GM21529 (cell line): ENCODE data around the gene MPC1.
"Not testable (repeated sequence)": the region's sequence is repeated elsewhere in the genome, so short reads cannot be mapped to it uniquely, and the experiment has no call there.

ENCODE experiments used
- ATAC-seq: cut with Tn5 transposase; IDR thresholded peaks from one replicate; pipeline ENCODE4 v1.9.1; 2021; ENCODE audit not compliant: unreplicated experiment

Gene MPC1

GRCh38 chr6:166382500-166382932 is 224 bp downstream of the MPC1 start:
- ATAC-seq, result peak; percentile 7

- ATAC-seq, result peak; percentile 54
These were observed 824 bp downstream of the MPC1 start for GRCh38 chr6:166381733-166382499.

GRCh38 chr6:166381381-166381732 is 1.4 kb downstream of the MPC1 start:
- no peak for ATAC-seq

DNA sequence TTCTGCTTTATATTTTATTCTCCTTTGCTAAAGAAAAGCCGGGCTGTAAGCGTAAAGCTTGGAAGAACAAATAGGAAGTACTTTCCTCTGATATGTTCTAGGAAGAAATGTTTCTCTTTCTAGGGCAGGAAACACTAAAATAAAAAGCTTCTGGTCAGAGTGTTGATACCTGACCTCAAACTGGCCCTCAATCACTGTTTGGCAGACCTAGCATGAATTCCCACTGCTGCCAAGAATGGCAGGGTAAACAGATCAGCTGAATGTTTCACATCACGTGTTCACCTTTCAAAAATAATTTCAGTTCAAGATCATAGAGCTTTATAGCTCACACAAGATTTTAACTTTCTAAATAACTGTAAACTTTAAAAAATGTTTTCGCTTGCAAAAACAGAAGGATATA is 2.9 kb downstream of the MPC1 start:
- no peak for ATAC-seq

GRCh38 chr6:166379103-166379586 is 3.6 kb downstream of the MPC1 start:
- ATAC-seq, result no peak

DNA sequence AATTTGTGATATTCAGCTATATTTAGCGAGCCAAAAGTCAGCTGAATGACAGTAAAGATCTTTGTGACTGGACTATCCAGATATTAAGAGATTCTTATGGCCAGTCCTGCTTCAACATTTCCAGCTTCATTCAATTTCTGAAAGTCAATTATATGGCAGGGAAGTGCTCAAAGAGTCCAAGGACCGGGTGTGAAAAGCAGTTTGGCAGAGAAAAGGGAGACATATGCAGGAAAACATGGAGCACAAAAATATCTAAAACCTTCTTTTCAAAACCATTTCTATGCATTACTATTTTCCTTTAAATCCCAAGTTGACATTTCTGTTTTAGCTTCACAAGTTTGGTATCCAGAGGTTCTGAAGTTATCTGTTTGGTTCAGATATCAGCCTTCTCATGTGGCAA is 5.0 kb downstream of the MPC1 start:
- no peak for ATAC-seq

DNA sequence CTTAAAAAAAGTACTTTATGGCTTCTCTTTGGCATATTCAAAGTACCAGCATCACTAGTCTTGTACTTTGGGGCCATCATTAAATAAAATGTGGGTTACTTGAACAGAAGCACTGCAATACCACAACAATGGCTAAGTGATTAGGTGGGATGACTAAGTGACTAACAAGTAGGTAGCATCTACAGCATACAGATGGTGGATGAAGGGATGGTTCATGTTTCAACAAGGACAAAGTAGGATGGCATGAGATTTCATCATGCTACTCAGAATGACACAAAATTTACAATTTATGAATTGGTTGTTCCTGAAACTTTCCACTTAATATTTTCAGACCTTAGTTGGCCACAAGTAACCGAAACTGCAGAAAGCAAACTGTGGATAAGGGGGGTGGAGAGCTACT is 7.7 kb downstream of the MPC1 start:
- no peak for ATAC-seq

DNA sequence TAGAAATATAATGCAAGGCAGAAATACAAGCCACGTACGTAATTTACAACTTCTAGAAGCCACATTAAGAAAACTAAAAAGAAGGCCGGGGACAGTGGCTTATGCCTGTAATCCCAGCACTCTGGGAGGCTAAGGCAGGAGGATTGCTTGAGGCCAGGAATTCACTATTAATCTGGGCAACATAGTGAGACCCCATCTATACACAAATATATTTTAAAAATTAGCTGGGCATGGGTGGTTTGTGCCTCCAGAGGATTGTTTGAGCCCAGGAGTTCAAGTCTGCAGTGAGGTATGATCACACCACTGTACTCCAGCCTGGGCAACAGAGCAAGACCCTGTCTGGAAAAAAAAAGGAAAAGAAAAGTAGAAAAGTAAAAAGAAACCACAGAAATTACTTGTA is 12.3 kb downstream of the MPC1 start:
- ATAC-seq, result no peak

- ATAC-seq, result no peak
These were observed 13.0 kb downstream of the MPC1 start for GRCh38 chr6:166369782-166370181.

DNA sequence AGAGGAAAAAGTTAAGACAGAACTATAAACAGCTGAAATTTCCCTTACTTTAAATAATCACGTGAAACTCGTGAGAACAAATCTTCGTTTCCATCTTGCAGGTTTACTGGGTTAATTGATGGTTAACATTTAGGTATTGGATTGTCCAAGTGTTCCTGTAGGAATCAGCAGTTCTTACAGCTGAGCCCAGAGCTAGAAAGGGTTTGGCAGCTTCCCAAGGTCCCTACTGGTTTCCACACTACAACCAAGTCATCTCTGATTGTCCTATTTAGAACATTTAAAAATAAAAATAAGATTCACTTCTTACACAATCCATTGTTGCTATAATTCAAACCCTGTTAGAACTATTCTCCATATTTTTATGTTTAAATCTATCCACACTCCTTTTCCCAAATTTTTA is 15.8 kb downstream of the MPC1 start:
- no peak for ATAC-seq

DNA sequence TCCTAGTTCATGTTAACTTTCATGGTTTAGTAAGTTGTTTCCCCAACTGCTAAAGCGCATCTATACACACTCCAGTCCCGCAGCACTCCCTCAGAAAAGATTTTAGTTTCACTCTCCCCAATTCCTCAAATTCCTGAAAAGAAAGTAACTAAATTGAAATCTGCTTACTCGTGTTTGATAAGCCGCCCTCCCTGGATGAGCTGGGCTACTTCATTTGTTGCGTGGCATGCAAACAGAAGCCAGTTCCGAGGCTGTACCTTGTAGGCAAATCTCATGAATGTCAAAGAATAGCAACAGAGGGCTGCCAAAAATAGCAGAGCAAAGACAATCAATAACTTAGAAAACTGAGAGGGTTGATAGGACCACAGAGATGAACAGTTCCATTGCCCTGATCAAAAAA is 16.9 kb downstream of the MPC1 start:
- no peak for ATAC-seq

DNA sequence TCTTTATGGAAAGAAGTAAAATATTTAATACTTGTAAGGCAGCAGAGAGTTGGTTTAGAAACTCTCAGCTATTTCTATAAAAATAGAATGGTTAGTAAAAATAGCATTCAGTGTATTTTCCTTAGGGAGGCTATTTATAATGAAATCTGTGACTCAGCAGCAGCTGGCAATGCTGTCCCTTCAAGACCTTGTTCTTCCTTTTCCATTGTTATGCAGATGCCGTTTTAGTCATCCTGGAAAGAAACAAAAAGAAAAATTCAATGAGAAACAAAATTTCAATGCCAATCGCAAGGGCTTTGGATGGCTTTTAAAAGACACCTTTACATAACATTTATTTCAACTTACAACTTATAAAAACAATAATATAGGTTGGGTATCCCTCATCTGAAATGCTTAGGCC is 17.5 kb downstream of the MPC1 start:
- ATAC-seq, result no peak

- no peak for ATAC-seq
These were observed 18.3 kb downstream of the MPC1 start for GRCh38 chr6:166364456-166364855.

GRCh38 chr6:166362427-166362826 is 20.3 kb downstream of the MPC1 start:
- ATAC-seq, result not testable (repeated sequence)

DNA sequence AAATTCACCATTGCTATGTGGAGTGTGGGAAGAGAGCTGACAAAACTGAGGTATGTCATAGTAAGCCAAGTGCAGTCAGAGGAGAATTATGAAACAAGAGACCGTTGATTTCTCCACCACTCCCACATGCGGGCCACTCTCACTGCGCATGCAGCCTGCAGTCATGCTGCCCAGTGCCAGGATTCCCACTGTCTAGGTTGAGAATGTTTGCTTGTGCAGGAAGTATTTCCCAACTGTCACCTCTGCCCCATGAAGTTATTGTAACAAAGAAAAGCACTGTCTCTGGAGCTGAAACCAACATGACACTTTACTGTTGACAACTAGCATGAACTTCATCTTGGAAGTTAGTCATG is 21.7 kb downstream of the MPC1 start:
- ATAC-seq, result no peak

GRCh38 chr6:166360243-166361076 is 22.3 kb downstream of the MPC1 start:
- ATAC-seq, result no peak

DNA sequence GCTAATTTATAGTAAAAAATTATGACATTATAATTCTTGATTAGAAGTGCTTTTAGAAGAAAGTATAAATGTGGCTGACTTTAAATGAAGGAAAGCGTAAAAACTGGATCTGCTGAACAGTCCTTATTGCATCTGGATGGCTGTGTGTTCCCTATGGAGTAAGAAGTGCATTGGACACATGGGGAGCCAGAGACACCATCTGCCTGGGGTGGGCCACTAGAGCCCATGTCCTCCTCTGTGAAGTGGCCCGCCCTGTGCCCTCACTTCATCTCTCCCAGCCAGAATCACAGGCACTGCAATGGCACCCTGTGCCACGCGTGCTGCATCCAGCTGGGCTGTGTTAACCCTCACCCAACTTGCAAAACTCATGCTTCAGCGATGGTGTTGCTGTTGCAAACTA is 27.2 kb downstream of the MPC1 start:
- ATAC-seq, result no peak

- no peak for ATAC-seq
These were observed 27.8 kb downstream of the MPC1 start for GRCh38 chr6:166354965-166355364.

- no peak for ATAC-seq
These were observed 28.6 kb downstream of the MPC1 start for GRCh38 chr6:166354143-166354542.

DNA sequence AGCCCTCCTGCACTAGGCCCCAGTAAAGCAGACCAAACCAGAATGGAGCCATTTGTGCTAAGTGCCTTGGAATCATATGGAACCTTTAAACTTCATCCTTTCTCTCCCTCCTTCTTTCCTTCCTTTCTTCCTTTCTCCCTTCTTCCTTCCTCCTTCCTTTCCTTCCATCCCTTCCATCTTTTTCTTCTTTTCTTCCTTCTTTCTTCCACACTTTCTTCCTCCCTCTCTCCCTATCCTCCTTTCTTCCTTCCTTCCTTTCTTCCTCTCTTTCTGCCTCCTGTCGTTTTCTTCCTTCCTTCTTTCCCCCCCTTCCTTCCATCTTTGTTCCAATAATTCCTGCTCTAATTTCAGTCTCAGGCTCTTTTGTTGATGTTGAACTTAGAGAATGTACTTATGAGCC is 29.2 kb downstream of the MPC1 start:
- no peak for ATAC-seq

DNA sequence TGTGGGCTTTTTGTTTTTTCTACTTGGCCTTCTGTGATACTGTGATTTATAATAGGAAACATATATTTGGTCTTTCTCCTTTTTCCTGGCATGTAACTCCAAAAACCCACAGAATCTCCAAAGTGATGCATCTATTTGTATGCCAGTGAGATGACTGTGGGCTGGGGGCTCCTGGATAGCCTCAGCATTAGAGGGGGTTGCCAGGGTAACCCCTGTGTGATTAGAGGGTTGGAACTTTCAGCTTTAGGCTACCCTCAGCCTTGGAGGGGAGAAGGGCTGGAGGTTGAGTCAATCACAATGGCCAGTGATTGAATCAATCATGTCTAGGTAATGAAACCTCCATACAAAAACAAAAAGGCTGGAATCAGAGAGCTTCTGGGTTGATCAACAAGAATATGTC is 29.8 kb downstream of the MPC1 start:
- no peak for ATAC-seq

DNA sequence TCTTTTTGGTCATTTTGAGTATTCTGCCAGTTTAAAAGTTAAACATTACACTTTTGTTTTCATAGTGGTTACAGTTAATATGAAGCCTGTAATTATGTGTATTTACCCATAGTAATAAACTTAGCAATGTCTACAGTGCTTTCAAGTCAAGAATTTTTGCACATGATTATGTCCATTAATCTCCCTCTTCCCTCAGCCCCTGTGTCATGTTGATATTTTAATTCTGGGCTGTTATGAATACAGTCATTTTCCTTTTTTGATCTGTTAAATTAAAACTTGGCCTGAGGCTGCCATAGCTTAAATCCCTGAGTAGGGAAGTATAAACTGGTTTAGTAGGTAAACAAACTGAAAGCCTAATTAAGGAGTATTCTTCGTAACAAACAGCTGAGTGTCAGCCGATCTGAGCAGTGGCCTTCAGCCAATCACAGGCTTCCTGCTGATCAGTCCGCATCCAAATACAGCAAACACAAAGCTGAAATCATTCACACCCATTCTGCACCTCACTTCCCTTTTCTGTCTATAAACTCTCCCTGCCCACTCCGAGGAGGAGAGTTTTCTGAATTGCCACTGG is 30.9 kb downstream of the MPC1 start:
- peak; percentile 99 for ATAC-seq
